Panc1 (cell line): ENCODE results near the gene LHFPL4. TPM values are rescaled to one million over a fixed set of nuclear protein-coding genes. Genes with fewer than 3 reads are reported as not detected.
"Not testable (repeated sequence)": the region's sequence is repeated elsewhere in the genome, so short reads cannot be mapped to it uniquely, and the experiment has no call there.

Experiments used
- ATAC-seq: fragments of 200-7000 bp; cut with Tn5 transposase; 2 replicates; pipeline ENCODE4 v1.9.1; 2020; ENCODE audit warnings: mild to moderate bottlenecking, moderate library complexity
- BruUV-seq: library from RNA; stranded (reverse); fragments of 400-500 nt; replicated peaks from 2 replicates; lab custom pipeline; 2021; lab: Mats Ljungman, UMichigan
- CTCF ChIA-PET: fragments of 300-600 bp; sonication (Branson Sonifier 250); formaldehyde crosslinking; loops from one replicate; lab custom pipeline; 2022; ENCODE audit warnings: antibody characterized with exemption; lab: Charles Lee
- POLR2A ChIA-PET: fragments of 300-600 bp; sonication (Branson Sonifier 250); formaldehyde crosslinking; loops from one replicate; lab custom pipeline; 2022; ENCODE audit warnings: antibody characterized with exemption; lab: Charles Lee
- DNase-seq: peaks from one replicate; pipeline ENCODE4 v3.0.0-alpha.2; 2010; ENCODE audit warnings: low read depth, low spot score
- H3K27ac ChIP-seq: 2 replicates; pipeline ENCODE4 v1.5.1; 2011; ENCODE audit warnings: mild to moderate bottlenecking, low read length, inconsistent platforms
- H3K27me3 ChIP-seq: fragments of 200-500 bp; sonication (Bioruptor generic); 2 replicates; pipeline ENCODE4 v1.6.0; 2014; ENCODE audit warnings: low read length, inconsistent platforms; ENCODE audit not compliant: control insufficient read depth, insufficient read depth
- H3K36me3 ChIP-seq: fragments of 200-500 bp; sonication (Bioruptor generic); 2 replicates; pipeline ENCODE4 v1.5.1; 2014; ENCODE audit warnings: inconsistent platforms, mild to moderate bottlenecking, low read length, moderate library complexity; ENCODE audit not compliant: control insufficient read depth, insufficient read depth
- H3K4me1 ChIP-seq: 2 replicates; pipeline ENCODE4 v1.5.1; 2011; ENCODE audit warnings: inconsistent platforms, mild to moderate bottlenecking, low read length, moderate library complexity; ENCODE audit not compliant: control insufficient read depth, insufficient read depth
- H3K4me3 ChIP-seq, 2 experiments: 2 replicates each; pipeline ENCODE4 v1.5.1; 2011 to 2012; ENCODE audit warnings: low read depth in 2 of 2, low read length in 2 of 2, mild to moderate bottlenecking in 2 of 2, inconsistent platforms in 1 of 2, moderate library complexity in 1 of 2
- H3K9me3 ChIP-seq: fragments of 200-500 bp; sonication (Bioruptor generic); 2 replicates; pipeline ENCODE4 v1.5.1; 2014; ENCODE audit warnings: low read depth, mild to moderate bottlenecking, inconsistent platforms, low read length, moderate library complexity; ENCODE audit not compliant: control insufficient read depth, insufficient read depth
- POLR2AphosphoS5 ChIP-seq: IDR thresholded peaks from 2 replicates; pipeline ENCODE4 v1.6.1; 2012; ENCODE audit warnings: mild to moderate bottlenecking, low read depth, low read length, moderate library complexity
- SIN3A ChIP-seq: IDR thresholded peaks from 2 replicates; pipeline ENCODE4 v1.6.1; 2012; ENCODE audit warnings: low read depth, mild to moderate bottlenecking, low read length, moderate library complexity, borderline replicate concordance; ENCODE audit not compliant: insufficient read depth
- TCF7L2 ChIP-seq: IDR thresholded peaks from 2 replicates; pipeline ENCODE4 v1.6.1; 2011; ENCODE audit warnings: mild to moderate bottlenecking, low read depth, low read length, inconsistent platforms
- in situ Hi-C: cut with HindIII; loops from 2 replicates; pipeline ENCODE4 v1.10.0; 2016; ENCODE audit warnings: low sequenced_read_pairs, low pct_unique_long_range_greater_than_20kb
- intact Hi-C: fragments of 100-400 bp; cut with micrococcal nuclease; formaldehyde crosslinking; loops from one replicate; pipeline ENCODE4 v1.10.0; 2022; ENCODE audit not compliant: unreplicated experiment
- total RNA-seq: library from RNA; stranded (reverse); gene quantifications from one replicate; pipeline ENCODE4 v1.2.1, GENCODE V29; 2021; ENCODE audit not compliant: unreplicated experiment
- TF ChIP-seq, protein P1 (sequence below), 2 experiments: IDR thresholded peaks; 2 replicates each; pipeline ENCODE4 v1.6.1; 2011 to 2012; ENCODE audit warnings: low read depth in 2 of 2, control low read depth in 1 of 2, low read length in 1 of 2, mild to moderate bottlenecking in 1 of 2, moderate library complexity in 1 of 2; ENCODE audit not compliant: insufficient read depth in 1 of 2
- TF ChIP-seq, protein P2 (sequence below): fragments of 450-650 bp; IDR thresholded peaks from 2 replicates; pipeline ENCODE4 v1.5.1; 2017; ENCODE audit warnings: mild to moderate bottlenecking

LHFPL4 gene
- total RNA-seq, 1 experiment from 2014 or later = not detected

DNA sequence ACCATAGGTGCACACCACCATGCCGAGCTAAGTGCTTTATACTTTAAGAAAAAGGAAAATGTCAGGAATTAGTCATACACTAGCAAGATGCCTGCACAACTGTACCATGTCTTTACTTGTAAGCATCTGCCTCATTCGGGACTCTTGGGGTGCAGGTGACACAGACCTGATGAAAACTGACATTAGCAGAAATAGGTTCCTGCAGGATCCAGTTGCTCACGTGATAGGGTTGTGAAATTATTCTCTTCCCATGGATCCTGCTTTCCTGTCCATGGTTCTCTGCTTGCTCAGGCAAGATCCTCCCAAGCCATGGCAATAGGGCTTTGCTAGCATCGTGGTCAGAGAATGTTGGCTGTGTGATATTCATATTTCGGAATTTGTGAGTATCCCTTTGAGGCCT is 10.2 kb upstream of the LHFPL4 start:
- Histone ChIP-seq H3K36me3 (no peaks in the 10 kb centered on the region), H3K4me3 (no peak overlapping the region), H3K9me3 (no peaks in the 10 kb centered on the region; the same call in 1 of the 2 replicates), H3K27ac (no peak overlapping the region), H3K4me1 (no peaks in the 10 kb centered on the region), H3K27me3 (peaks cover 2% of the 10 kb centered on the region; the same call in 1 of the 2 replicates)
- DNase-seq (no peak), ATAC-seq (no peak)
- intact Hi-C loops = no loop called here
- in situ Hi-C loops = no loop called here
- TF ChIP-seq TCF7L2 = no peak
- TF ChIP-seq, protein P1, sequence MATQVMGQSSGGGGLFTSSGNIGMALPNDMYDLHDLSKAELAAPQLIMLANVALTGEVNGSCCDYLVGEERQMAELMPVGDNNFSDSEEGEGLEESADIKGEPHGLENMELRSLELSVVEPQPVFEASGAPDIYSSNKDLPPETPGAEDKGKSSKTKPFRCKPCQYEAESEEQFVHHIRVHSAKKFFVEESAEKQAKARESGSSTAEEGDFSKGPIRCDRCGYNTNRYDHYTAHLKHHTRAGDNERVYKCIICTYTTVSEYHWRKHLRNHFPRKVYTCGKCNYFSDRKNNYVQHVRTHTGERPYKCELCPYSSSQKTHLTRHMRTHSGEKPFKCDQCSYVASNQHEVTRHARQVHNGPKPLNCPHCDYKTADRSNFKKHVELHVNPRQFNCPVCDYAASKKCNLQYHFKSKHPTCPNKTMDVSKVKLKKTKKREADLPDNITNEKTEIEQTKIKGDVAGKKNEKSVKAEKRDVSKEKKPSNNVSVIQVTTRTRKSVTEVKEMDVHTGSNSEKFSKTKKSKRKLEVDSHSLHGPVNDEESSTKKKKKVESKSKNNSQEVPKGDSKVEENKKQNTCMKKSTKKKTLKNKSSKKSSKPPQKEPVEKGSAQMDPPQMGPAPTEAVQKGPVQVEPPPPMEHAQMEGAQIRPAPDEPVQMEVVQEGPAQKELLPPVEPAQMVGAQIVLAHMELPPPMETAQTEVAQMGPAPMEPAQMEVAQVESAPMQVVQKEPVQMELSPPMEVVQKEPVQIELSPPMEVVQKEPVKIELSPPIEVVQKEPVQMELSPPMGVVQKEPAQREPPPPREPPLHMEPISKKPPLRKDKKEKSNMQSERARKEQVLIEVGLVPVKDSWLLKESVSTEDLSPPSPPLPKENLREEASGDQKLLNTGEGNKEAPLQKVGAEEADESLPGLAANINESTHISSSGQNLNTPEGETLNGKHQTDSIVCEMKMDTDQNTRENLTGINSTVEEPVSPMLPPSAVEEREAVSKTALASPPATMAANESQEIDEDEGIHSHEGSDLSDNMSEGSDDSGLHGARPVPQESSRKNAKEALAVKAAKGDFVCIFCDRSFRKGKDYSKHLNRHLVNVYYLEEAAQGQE (IDR thresholded peaks at IDR 0.05; ENCODE audit: insufficient read depth in 1 of 2, low read depth in 2 of 2, low read length in 1 of 2) = no peak
- TF ChIP-seq, protein P2, sequence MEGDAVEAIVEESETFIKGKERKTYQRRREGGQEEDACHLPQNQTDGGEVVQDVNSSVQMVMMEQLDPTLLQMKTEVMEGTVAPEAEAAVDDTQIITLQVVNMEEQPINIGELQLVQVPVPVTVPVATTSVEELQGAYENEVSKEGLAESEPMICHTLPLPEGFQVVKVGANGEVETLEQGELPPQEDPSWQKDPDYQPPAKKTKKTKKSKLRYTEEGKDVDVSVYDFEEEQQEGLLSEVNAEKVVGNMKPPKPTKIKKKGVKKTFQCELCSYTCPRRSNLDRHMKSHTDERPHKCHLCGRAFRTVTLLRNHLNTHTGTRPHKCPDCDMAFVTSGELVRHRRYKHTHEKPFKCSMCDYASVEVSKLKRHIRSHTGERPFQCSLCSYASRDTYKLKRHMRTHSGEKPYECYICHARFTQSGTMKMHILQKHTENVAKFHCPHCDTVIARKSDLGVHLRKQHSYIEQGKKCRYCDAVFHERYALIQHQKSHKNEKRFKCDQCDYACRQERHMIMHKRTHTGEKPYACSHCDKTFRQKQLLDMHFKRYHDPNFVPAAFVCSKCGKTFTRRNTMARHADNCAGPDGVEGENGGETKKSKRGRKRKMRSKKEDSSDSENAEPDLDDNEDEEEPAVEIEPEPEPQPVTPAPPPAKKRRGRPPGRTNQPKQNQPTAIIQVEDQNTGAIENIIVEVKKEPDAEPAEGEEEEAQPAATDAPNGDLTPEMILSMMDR = no peak
- no peak for TF ChIP-seq SIN3A
- no peak for TF ChIP-seq POLR2AphosphoS5
- no TSS peak for BruUV-seq
- CTCF ChIA-PET = no interaction called here
- POLR2A ChIA-PET = no interaction called here

DNA sequence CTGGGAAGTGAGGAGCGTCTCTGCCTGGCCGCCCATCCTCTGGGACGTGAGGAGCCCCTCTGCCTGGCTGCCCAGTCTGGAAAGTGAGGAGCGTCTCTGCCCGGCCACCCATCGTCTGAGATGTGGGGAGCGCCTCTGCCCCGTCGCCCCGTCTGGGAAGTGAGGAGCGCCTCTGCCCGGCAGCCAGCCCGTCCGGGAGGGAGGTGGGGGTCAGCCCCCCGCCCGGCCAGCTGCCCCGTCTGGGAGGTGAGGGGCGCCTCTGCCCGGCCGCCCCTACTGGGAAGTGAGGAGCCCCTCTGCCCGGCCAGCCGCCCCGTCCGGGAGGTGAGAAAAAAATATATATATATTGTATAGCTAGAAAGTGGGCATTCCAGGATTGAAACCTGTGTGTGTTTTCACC is 6.4 kb upstream of the LHFPL4 start:
- H3K27ac ChIP-seq, CTCF ChIA-PET, H3K4me1 ChIP-seq, H3K36me3 ChIP-seq, BruUV-seq, H3K9me3 ChIP-seq, H3K27me3 ChIP-seq, H3K4me3 ChIP-seq, ATAC-seq, POLR2A ChIA-PET, DNase-seq, in situ Hi-C loops, intact Hi-C loops: not testable (repeated sequence)

DNA sequence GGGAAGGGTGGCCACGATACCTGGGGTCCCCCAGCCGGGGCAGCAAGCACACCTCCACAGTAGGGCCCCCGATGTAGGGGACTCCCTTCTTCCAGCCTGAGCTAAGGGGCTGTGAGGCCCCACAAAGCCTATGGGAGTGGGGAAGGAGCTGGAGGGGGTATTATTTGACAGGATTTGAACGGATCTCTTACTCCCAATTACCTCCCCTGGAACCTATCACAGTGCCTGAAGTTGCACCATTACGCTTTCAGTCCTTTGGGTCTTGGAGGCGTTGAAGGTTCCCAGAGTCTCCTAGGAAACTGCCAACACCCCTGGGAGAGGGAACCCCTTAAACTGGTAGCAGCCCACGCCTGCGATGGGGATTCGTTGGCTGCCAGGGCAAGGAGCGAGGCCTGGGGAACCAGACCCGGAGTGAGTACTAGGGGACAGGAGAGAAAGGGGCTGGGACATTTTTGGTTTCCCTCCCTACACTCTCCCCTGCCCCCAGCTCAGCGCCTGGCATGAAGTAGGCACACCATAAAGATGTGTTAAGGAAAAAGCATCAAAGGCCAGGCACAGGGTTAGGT is 409 bp upstream of the LHFPL4 start:
- ChIA-PET CTCF (interaction anchor here (0.5 kb wide), 1 partner anchor 8 kb away, joined by 3 read pairs; no protein-coding TSS in a partner anchor), POLR2A (no interaction called here)
- Histone ChIP-seq H3K9me3 (no peaks in the 10 kb centered on the region), H3K36me3 (no peaks in the 10 kb centered on the region), H3K4me1 (no peaks in the 10 kb centered on the region), H3K4me3 (peak overlapping the region in 1 of 2 experiments; percentile 11; a peak in 1 of 4 replicates), H3K27ac (no peak overlapping the region), H3K27me3 (peaks cover 5% of the 10 kb centered on the region)
- peak; percentile 38; the same call in 1 of the 2 replicates for ATAC-seq
- in situ Hi-C loops (no loop called here), intact Hi-C loops (no loop called here)
- no TSS peak for BruUV-seq
- TF ChIP-seq, protein P2 = no peak
- no peak for TF ChIP-seq SIN3A
- no peak for TF ChIP-seq TCF7L2
- no peak for TF ChIP-seq POLR2AphosphoS5
- TF ChIP-seq, protein P1 (IDR thresholded peaks at IDR 0.05; ENCODE audit: insufficient read depth in 1 of 2, low read depth in 2 of 2, low read length in 1 of 2) = no peak
- no peak for DNase-seq
